SU-DHL-6 (cell line): ENCODE data around the gene OPA1.
A peak's percentile ranks its signal among the peaks of the same experiment; 100 is the strongest.
"Not testable (repeated sequence)": the region's sequence is repeated elsewhere in the genome, so short reads cannot be mapped to it uniquely, and the experiment has no call there.

Experiments
- H2AFZ ChIP-seq: fragments of 200-600 bp; sonication (generic); 2 replicates; pipeline ENCODE4 v1.6.1; 2014; ENCODE audit warnings: low read depth, mild to moderate bottlenecking, moderate library complexity, mixed read lengths, antibody characterized with exemption, low read length; ENCODE audit not compliant: severe bottlenecking
- H3F3A ChIP-seq: fragments of 200-600 bp; shearing (Covaris generic); 2 replicates; pipeline ENCODE4 v1.6.0; 2016; ENCODE audit warnings: antibody characterized with exemption, mild to moderate bottlenecking; ENCODE audit not compliant: insufficient read depth
- H3K27ac ChIP-seq: fragments of 200-600 bp; sonication (generic); 2 replicates; pipeline ENCODE4 v1.5.1; 2016; ENCODE audit warnings: low read depth, mild to moderate bottlenecking, low read length, moderate library complexity, mixed read lengths
- H3K27me3 ChIP-seq: fragments of 200-600 bp; sonication (generic), shearing (Covaris generic); 2 replicates; pipeline ENCODE4 v1.6.0; 2014; ENCODE audit warnings: mild to moderate bottlenecking, low read length
- H3K36me3 ChIP-seq: fragments of 200-600 bp; sonication (generic); 2 replicates; pipeline ENCODE4 v1.6.1; 2014; ENCODE audit warnings: mild to moderate bottlenecking, low read length, mixed read lengths
- H3K4me2 ChIP-seq: fragments of 300-600, 200-600 bp; shearing (Covaris generic), sonication (generic); 2 replicates; pipeline ENCODE4 v1.6.0; 2014; ENCODE audit warnings: low read length, low read depth, mild to moderate bottlenecking; ENCODE audit not compliant: poor library complexity, severe bottlenecking
- H3K4me3 ChIP-seq: fragments of 200-600 bp; sonication (generic); 2 replicates; pipeline ENCODE4 v1.5.1; 2014; ENCODE audit warnings: antibody characterized with exemption, low read length, mild to moderate bottlenecking, mixed read lengths; ENCODE audit not compliant: insufficient read depth, poor library complexity, severe bottlenecking
- H3K79me2 ChIP-seq: fragments of 200-600 bp; sonication (generic); 2 replicates; pipeline ENCODE4 v1.6.1; 2014; ENCODE audit warnings: mild to moderate bottlenecking, low read length, moderate library complexity; ENCODE audit not compliant: insufficient read depth
- H3K9ac ChIP-seq: fragments of 200-600 bp; sonication (generic); 2 replicates; pipeline ENCODE4 v1.7.0; 2014; ENCODE audit warnings: mild to moderate bottlenecking, low read length
- H3K9me2 ChIP-seq: fragments of 200-600 bp; sonication (generic); replicated peaks from 2 replicates; pipeline ENCODE4 v1.6.1; 2014; ENCODE audit warnings: low read length; ENCODE audit not compliant: insufficient read depth
- H3K9me3 ChIP-seq: fragments of 200-600 bp; sonication (generic); 2 replicates; pipeline ENCODE4 v1.6.1; 2014; ENCODE audit warnings: low read length, mixed read lengths; ENCODE audit not compliant: insufficient read depth
- H4K20me1 ChIP-seq: fragments of 200-600 bp; sonication (generic); 2 replicates; pipeline ENCODE4 v1.6.1; 2014; ENCODE audit warnings: low read depth, mild to moderate bottlenecking, antibody characterized with exemption, low read length, moderate library complexity, mixed read lengths
- CTCF ChIP-seq: fragments of 200-600 bp; sonication (generic); IDR thresholded peaks from one replicate; pipeline ENCODE4 v1.5.1; 2017; ENCODE audit warnings: antibody characterized with exemption, mild to moderate bottlenecking, low read length, moderate library complexity; ENCODE audit not compliant: insufficient read depth, poor library complexity, severe bottlenecking
- EZH2phosphoT487 ChIP-seq: fragments of 200-600 bp; sonication (generic), shearing (Covaris generic); conservative IDR thresholded peaks from 2 replicates; pipeline ENCODE4 v1.6.1; 2018; ENCODE audit warnings: mild to moderate bottlenecking, antibody characterized with exemption, low read length, moderate library complexity, mixed read lengths

The OPA1 gene

GRCh38 chr3:193598202-193598601 lies 5.2 kb downstream of the OPA1 start:
- TF ChIP-seq EZH2phosphoT487 = no peak
- no peak for TF ChIP-seq CTCF
- Histone ChIP-seq H3K9ac (no peak overlapping the region), H2AFZ (no peak overlapping the region), H3K36me3 (no peaks in the 10 kb centered on the region), H4K20me1 (peaks cover 16% of the 10 kb centered on the region; the same call in 1 of the 2 replicates), H3K4me3 (no peak overlapping the region), H3F3A (no peaks in the 10 kb centered on the region), H3K9me3 (no peaks in the 10 kb centered on the region), H3K4me2 (no peak overlapping the region), H3K79me2 (peaks cover 100% of the 10 kb centered on the region), H3K27ac (no peak overlapping the region), H3K9me2 (no peaks in the 10 kb centered on the region), H3K27me3 (no peaks in the 10 kb centered on the region)

- peaks cover 16% of the 10 kb centered on the region; the same call in 1 of the 2 replicates for H4K20me1 ChIP-seq
- no peaks in the 10 kb centered on the region for H3K9me2 ChIP-seq
- H3K9me3 ChIP-seq = no peaks in the 10 kb centered on the region
- H3F3A ChIP-seq = no peaks in the 10 kb centered on the region
- H3K36me3 ChIP-seq = no peaks in the 10 kb centered on the region
- H3K79me2 ChIP-seq = peaks cover 100% of the 10 kb centered on the region
- no peak overlapping the region for H3K27ac ChIP-seq
- no peak for TF ChIP-seq EZH2phosphoT487
- TF ChIP-seq CTCF = no peak
- H3K4me2 ChIP-seq = no peak overlapping the region
- no peak overlapping the region for H2AFZ ChIP-seq
- H3K27me3 ChIP-seq = no peaks in the 10 kb centered on the region
- H3K4me3 ChIP-seq = no peak overlapping the region
- no peak overlapping the region for H3K9ac ChIP-seq
Observed at GRCh38 chr3:193599393-193599792, 6.4 kb downstream of the OPA1 start.

GRCh38 chr3:193605876-193606275 lies 12.9 kb downstream of the OPA1 start:
- Histone ChIP-seq H3K27me3 (no peaks in the 10 kb centered on the region), H3K4me2 (no peak overlapping the region), H3K9me2 (no peaks in the 10 kb centered on the region), H3K4me3 (no peak overlapping the region), H3K9me3 (no peaks in the 10 kb centered on the region), H3K27ac (no peak overlapping the region), H2AFZ (no peak overlapping the region), H3K79me2 (peaks cover 50% of the 10 kb centered on the region), H3F3A (peaks cover 7% of the 10 kb centered on the region; the same call in 1 of the 2 replicates), H3K36me3 (no peaks in the 10 kb centered on the region), H3K9ac (no peak overlapping the region), H4K20me1 (peaks cover 10% of the 10 kb centered on the region)
- no peak for TF ChIP-seq EZH2phosphoT487
- TF ChIP-seq CTCF = peak; percentile 77

- not testable (repeated sequence) for H3K9me2 ChIP-seq, H3K9me3 ChIP-seq, H3F3A ChIP-seq, H3K4me2 ChIP-seq, H3K27ac ChIP-seq, H3K9ac ChIP-seq, H3K27me3 ChIP-seq, H4K20me1 ChIP-seq, H3K36me3 ChIP-seq, H3K4me3 ChIP-seq, H2AFZ ChIP-seq
- peaks cover 50% of the 10 kb centered on the region for H3K79me2 ChIP-seq
Observed at GRCh38 chr3:193606892-193607291, 13.9 kb downstream of the OPA1 start.

GRCh38 chr3:193610516-193610915 lies 17.5 kb downstream of the OPA1 start:
- not testable (repeated sequence) for H3K9me2 ChIP-seq, H3K27ac ChIP-seq, H3K9ac ChIP-seq, H3K4me3 ChIP-seq, H3F3A ChIP-seq, H3K36me3 ChIP-seq, H4K20me1 ChIP-seq, H3K9me3 ChIP-seq, H2AFZ ChIP-seq, H3K27me3 ChIP-seq, H3K4me2 ChIP-seq
- peaks cover 44% of the 10 kb centered on the region for H3K79me2 ChIP-seq
